SK-MEL-5 (cell line): ENCODE measurements around the gene GON4L. TPM values are rescaled to one million over a fixed set of nuclear protein-coding genes. Genes with fewer than 3 reads are reported as not detected.
"Not testable (repeated sequence)": the region's sequence is repeated elsewhere in the genome, so short reads cannot be mapped to it uniquely, and the experiment has no call there.

ENCODE experiments used
- DNase-seq: peaks from one replicate; pipeline ENCODE4 v3.0.0-alpha.2; 2016; ENCODE audit warnings: low read depth, low spot score
- in situ Hi-C: cut with HindIII; loops from 2 replicates; pipeline ENCODE4 v1.10.0; 2016; ENCODE audit warnings: low sequenced_read_pairs, high pct_unique_total_duplicates, low pct_unique_long_range_greater_than_20kb
- polyA plus RNA-seq, 2 experiments: library from polyadenylated mRNA; depleted of rRNA; stranded (reverse); fragments of >200 nt; gene quantifications; 2 replicates each; pipeline ENCODE4 v1.2.3, GENCODE V29; 2015
- total RNA-seq: library from RNA; depleted of rRNA; stranded (reverse); fragments of >200 nt; shearing (Covaris generic); gene quantifications from 2 replicates; pipeline ENCODE4 v1.2.3, GENCODE V29; 2014; rRNA removed

GON4L gene
- 15.9 and 16.7 TPM in 2 replicates for total RNA-seq
- polyA plus RNA-seq (2015; cell fraction: cytosol; rRNA removed): 9.9 and 14.8 TPM in 2 replicates
- polyA plus RNA-seq (2015; cell fraction: nucleus; rRNA removed): 48.1 and 57.8 TPM in 2 replicates

- in situ Hi-C loops: no loop called here
- peak; percentile 94 for DNase-seq
Observed at GRCh38 chr1:155856975-155857930, at the start of gene GON4L. Gene GON4L, minus strand, starts transcription at chr1:155857214. Its CDS starts 3,434 bp downstream, at chr1:155853780.

- in situ Hi-C loops: no loop called here
Observed at GRCh38 chr1:155904261-155904660, 47.2 kb upstream of the GON4L start.

GRCh38 chr1:155900161-155900560 is 43.1 kb upstream of the GON4L start:
- in situ Hi-C loops: no loop called here
- DNase-seq: no peak

More at GRCh38 chr1:155904261-155904660, 47.2 kb upstream of the GON4L start:
- no peak for DNase-seq

- in situ Hi-C loops: no loop called here
- no peak for DNase-seq
Observed at GRCh38 chr1:155899683-155900082, 42.7 kb upstream of the GON4L start.

GRCh38 chr1:155898888-155899287 is 41.9 kb upstream of the GON4L start:
- no peak for DNase-seq
- in situ Hi-C loops: no loop called here

- no peak for DNase-seq
- in situ Hi-C loops: no loop called here
Observed at GRCh38 chr1:155897746-155898145, 40.7 kb upstream of the GON4L start.

GRCh38 chr1:155896476-155896875 is 39.5 kb upstream of the GON4L start:
- in situ Hi-C loops, DNase-seq: not testable (repeated sequence)

- DNase-seq, in situ Hi-C loops: not testable (repeated sequence)
Observed at GRCh38 chr1:155895617-155896016, 38.6 kb upstream of the GON4L start.

- DNase-seq: peak; percentile 52
- in situ Hi-C loops: no loop called here
Observed at GRCh38 chr1:155893389-155894142, 36.6 kb upstream of the GON4L start.

GRCh38 chr1:155892796-155893195 is 35.8 kb upstream of the GON4L start:
- DNase-seq: no peak
- in situ Hi-C loops: no loop called here

- DNase-seq: no peak
- in situ Hi-C loops: no loop called here
Observed at GRCh38 chr1:155890251-155890650, 33.2 kb upstream of the GON4L start.

GRCh38 chr1:155889566-155889965 is 32.6 kb upstream of the GON4L start:
- in situ Hi-C loops: no loop called here
- DNase-seq: no peak

- in situ Hi-C loops: no loop called here
- DNase-seq: no peak
Observed at GRCh38 chr1:155888481-155888880, 31.5 kb upstream of the GON4L start.

GRCh38 chr1:155884982-155885381 is 28.0 kb upstream of the GON4L start:
- in situ Hi-C loops: no loop called here
- DNase-seq: no peak

- peak; percentile 83 for DNase-seq
- in situ Hi-C loops: no loop called here
Observed at GRCh38 chr1:155884031-155884960, 27.3 kb upstream of the GON4L start.

- no peak for DNase-seq
- in situ Hi-C loops: no loop called here
Observed at GRCh38 chr1:155882766-155883165, 25.8 kb upstream of the GON4L start.

- DNase-seq: no peak
- in situ Hi-C loops: no loop called here
Observed at GRCh38 chr1:155882235-155882634, 25.2 kb upstream of the GON4L start.
